Parathyroid adenoma (tissue), 2 donors: ENCODE measurements around the gene ADGRV1.

ENCODE experiments used
- H2AFZ ChIP-seq: fragments of 300-600 bp; sonication (generic); one replicate; pipeline ENCODE4 v1.7.0; 2017; ENCODE audit warnings: antibody characterized with exemption, mild to moderate bottlenecking
- H3K27ac ChIP-seq: fragments of 300-600 bp; sonication (generic); one replicate; pipeline ENCODE4 v1.7.0; 2017
- H3K27me3 ChIP-seq: fragments of 300-600 bp; sonication (generic); one replicate; pipeline ENCODE4 v1.7.0; 2017; ENCODE audit warnings: low read length; ENCODE audit not compliant: control insufficient read depth, insufficient read depth
- H3K36me3 ChIP-seq: fragments of 300-600 bp; sonication (generic); one replicate; pipeline ENCODE4 v1.7.0; 2017; ENCODE audit warnings: low read length; ENCODE audit not compliant: control insufficient read depth, insufficient read depth
- H3K4me1 ChIP-seq: fragments of 300-600 bp; sonication (generic); one replicate; pipeline ENCODE4 v1.7.0; 2017; ENCODE audit warnings: control low read depth
- H3K4me2 ChIP-seq: fragments of 300-600 bp; sonication (generic); one replicate; pipeline ENCODE4 v1.7.0; 2017; ENCODE audit warnings: low read length
- H3K4me3 ChIP-seq: fragments of 300-600 bp; sonication (generic); one replicate; pipeline ENCODE4 v1.7.0; 2017; ENCODE audit warnings: low read depth, low read length
- H3K79me2 ChIP-seq: fragments of 300-600 bp; sonication (generic); one replicate; pipeline ENCODE4 v1.7.0; 2017; ENCODE audit warnings: control low read depth
- H3K9ac ChIP-seq: fragments of 300-600 bp; sonication (generic); one replicate; pipeline ENCODE4 v1.7.0; 2017; ENCODE audit warnings: mild to moderate bottlenecking
- H3K9me3 ChIP-seq: fragments of 300-600 bp; sonication (generic); one replicate; pipeline ENCODE4 v1.7.0; 2017; ENCODE audit warnings: low read length; ENCODE audit not compliant: control insufficient read depth
- CTCF ChIP-seq: fragments of 300-600 bp; sonication (generic); IDR thresholded peaks from one replicate; pipeline ENCODE4 v1.7.0; 2017; ENCODE audit warnings: antibody characterized with exemption, mild to moderate bottlenecking
- donor health status: primary hyperparathyroidism.

The ADGRV1 gene

DNA sequence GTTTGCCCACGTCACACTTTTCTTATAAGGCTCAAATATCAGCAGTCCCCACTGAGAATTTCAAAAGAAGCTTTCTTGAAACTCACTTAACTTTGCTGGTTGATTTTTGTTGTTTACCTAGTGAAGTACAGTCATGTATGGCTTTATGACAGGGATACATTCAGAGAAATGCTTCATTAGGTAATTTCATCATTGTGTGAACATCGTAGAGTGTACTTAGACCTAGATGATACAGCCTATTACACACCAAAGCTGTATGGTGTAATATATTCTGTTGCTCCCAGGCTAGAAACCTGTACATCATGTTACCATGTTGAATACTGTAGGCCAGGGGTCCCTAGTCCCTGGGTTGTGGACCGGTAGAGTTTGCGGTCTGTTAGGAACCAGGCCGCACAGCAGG is 647.5 kb downstream of the ADGRV1 start:
- no peak overlapping the region for H2AFZ ChIP-seq
- no peaks in the 10 kb centered on the region for H3K79me2 ChIP-seq
- H3K9ac ChIP-seq, result no peak overlapping the region
- H3K4me3 ChIP-seq, result no peak overlapping the region
- no peak for TF ChIP-seq CTCF
- H3K4me1 ChIP-seq, result no peaks in the 10 kb centered on the region
- no peak overlapping the region for H3K27ac ChIP-seq
- no peak overlapping the region for H3K4me2 ChIP-seq
- no peaks in the 10 kb centered on the region for H3K36me3 ChIP-seq
- H3K27me3 ChIP-seq, result no peaks in the 10 kb centered on the region
- no peaks in the 10 kb centered on the region for H3K9me3 ChIP-seq

DNA sequence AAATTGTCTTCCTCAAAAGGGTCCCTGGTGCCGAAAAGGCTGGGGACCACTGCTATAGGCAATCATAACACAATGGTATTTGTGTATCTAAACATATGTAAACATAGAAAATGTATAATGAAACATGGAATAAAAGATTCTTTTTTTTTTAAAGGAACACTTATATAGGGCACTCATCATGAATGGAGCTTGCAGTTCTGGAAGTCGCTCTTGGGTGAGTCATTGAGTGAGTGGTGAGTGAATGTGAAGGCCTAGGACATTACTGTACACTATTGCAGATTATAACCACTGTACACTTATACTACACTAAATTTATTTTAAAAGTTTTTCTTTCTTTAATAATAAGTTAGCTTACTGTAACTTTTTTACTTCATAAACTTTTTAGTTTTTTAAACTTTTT is 648.1 kb downstream of the ADGRV1 start:
- Histone ChIP-seq H3K27ac (no peak overlapping the region), H3K9me3 (no peaks in the 10 kb centered on the region), H3K36me3 (no peaks in the 10 kb centered on the region), H3K4me2 (no peak overlapping the region), H3K79me2 (no peaks in the 10 kb centered on the region), H3K4me1 (no peaks in the 10 kb centered on the region), H3K9ac (no peak overlapping the region), H3K4me3 (no peak overlapping the region), H2AFZ (no peak overlapping the region), H3K27me3 (no peaks in the 10 kb centered on the region)
- TF ChIP-seq CTCF, result no peak

DNA sequence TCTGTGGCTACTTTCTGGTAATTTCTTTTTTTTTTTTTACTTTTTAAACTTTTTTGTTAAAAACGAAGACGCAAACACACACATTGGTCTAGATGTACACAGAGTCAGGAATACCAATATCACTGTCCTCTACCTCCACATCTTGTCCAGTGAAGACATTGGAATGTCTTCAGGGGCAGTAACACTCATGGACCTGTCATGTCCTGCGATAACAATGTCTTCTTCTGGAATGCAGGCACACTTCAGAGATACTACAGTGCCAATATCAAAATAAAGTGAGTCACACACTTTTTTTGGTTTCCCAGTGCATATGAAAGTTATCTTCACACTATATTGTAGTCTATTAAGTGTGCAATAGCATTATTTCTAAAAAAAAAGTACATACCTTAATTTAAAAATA is 648.7 kb downstream of the ADGRV1 start:
- TF ChIP-seq CTCF, result no peak
- no peaks in the 10 kb centered on the region for H3K79me2 ChIP-seq
- no peak overlapping the region for H3K9ac ChIP-seq
- H3K4me1 ChIP-seq, result no peaks in the 10 kb centered on the region
- no peaks in the 10 kb centered on the region for H3K27me3 ChIP-seq
- H3K4me3 ChIP-seq, result no peak overlapping the region
- H3K27ac ChIP-seq, result no peak overlapping the region
- H3K9me3 ChIP-seq, result no peaks in the 10 kb centered on the region
- no peak overlapping the region for H3K4me2 ChIP-seq
- H3K36me3 ChIP-seq, result no peaks in the 10 kb centered on the region
- H2AFZ ChIP-seq, result no peak overlapping the region

DNA sequence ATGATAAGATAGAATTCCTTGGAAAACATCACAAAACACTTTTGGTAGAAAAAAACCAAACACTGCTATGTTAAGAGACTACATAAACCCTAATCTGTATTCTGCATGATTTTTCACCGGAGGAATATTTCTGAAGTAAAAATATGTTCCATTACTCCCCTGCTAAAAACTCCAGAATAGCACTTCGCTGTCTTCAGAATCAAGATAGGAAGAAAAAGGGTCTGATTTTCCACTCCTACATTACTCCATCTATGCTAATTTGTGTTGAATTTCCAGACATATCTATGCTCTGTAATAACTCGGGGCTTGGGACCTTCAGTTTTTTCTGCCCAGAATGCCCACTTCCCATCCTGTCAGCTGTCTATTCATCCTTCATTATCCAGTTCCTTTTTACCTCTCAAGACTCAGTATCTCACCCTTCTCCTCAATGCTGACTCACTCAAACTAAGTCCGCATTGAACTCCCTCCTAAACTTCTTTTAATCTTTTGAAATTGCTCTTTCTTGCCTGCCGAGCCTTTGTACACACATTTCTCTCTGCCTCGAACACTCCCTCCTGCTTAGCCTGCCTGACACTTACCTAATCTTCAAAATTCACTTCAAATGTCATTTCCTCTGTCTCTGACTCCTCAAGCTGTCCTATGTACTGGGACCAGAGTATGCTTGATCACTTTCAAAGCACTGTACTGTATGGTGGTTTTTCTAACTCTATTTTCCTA is 653.6 kb downstream of the ADGRV1 start:
- Histone ChIP-seq H3K4me3 (no peak overlapping the region), H3K4me1 (no peaks in the 10 kb centered on the region), H3K9ac (no peak overlapping the region), H3K4me2 (no peak overlapping the region), H3K27me3 (no peaks in the 10 kb centered on the region), H2AFZ (no peak overlapping the region), H3K79me2 (no peaks in the 10 kb centered on the region), H3K9me3 (no peaks in the 10 kb centered on the region), H3K36me3 (no peaks in the 10 kb centered on the region), H3K27ac (no peak overlapping the region)
- TF ChIP-seq CTCF, result no peak

GRCh38 chr5:91212714-91213092 is 654.1 kb downstream of the ADGRV1 start:
- H3K9me3 ChIP-seq, result no peaks in the 10 kb centered on the region
- no peak overlapping the region for H3K27ac ChIP-seq
- no peaks in the 10 kb centered on the region for H3K36me3 ChIP-seq
- no peaks in the 10 kb centered on the region for H3K4me1 ChIP-seq
- H3K79me2 ChIP-seq, result no peaks in the 10 kb centered on the region
- H3K9ac ChIP-seq, result no peak overlapping the region
- H3K4me3 ChIP-seq, result no peak overlapping the region
- no peak for TF ChIP-seq CTCF
- no peak overlapping the region for H3K4me2 ChIP-seq
- no peak overlapping the region for H2AFZ ChIP-seq
- H3K27me3 ChIP-seq, result no peaks in the 10 kb centered on the region
